HepG2 (cell line): ENCODE measurements around the gene CNP. TPM values are rescaled to one million over a fixed set of nuclear protein-coding genes. Genes with fewer than 3 reads are reported as not detected.

Source experiments
- ARHGAP35 ChIP-seq: sonication (generic); formaldehyde crosslinking; IDR thresholded peaks from 2 replicates; pipeline ENCODE4 v1.9.0; 2022; ENCODE audit warnings: mild to moderate bottlenecking, inconsistent platforms, moderate library complexity, missing genetic modification reagents, borderline replicate concordance
- ASH2L ChIP-seq: fragments of 300-600, 200-600 bp; sonication (generic); IDR thresholded peaks from 2 replicates; pipeline ENCODE4 v1.7.0; 2017; ENCODE audit warnings: low read depth, mild to moderate bottlenecking, moderate library complexity, mixed read lengths, low read length; ENCODE audit not compliant: insufficient read length
- ETV6 ChIP-seq: sonication (generic); formaldehyde crosslinking; conservative IDR thresholded peaks from 2 replicates; pipeline ENCODE4 v1.4.0; 2020; ENCODE audit warnings: missing genetic modification reagents
- FOSL1 ChIP-seq: sonication (generic); formaldehyde crosslinking; IDR thresholded peaks from 2 replicates; pipeline ENCODE4 v1.9.0; 2021; ENCODE audit warnings: missing genetic modification reagents, borderline replicate concordance
- HES4 ChIP-seq: sonication (generic); formaldehyde crosslinking; IDR thresholded peaks from 2 replicates; pipeline ENCODE4 v1.9.0; 2021; ENCODE audit warnings: mild to moderate bottlenecking, missing genetic modification reagents, borderline replicate concordance
- MTF1 ChIP-seq: sonication (generic); formaldehyde crosslinking; IDR thresholded peaks from 2 replicates; pipeline ENCODE4 v1.5.0; 2020; ENCODE audit warnings: missing genetic modification reagents
- MXI1 ChIP-seq: IDR thresholded peaks from 3 replicates; pipeline ENCODE4 v1.6.1; 2012; ENCODE audit warnings: low read depth, low read length, inconsistent platforms, borderline replicate concordance
- NFKBIZ ChIP-seq: IDR thresholded peaks from 2 replicates; pipeline ENCODE4 v1.6.1; 2018; ENCODE audit warnings: missing genetic modification reagents, missing compliant biosample characterization
- RELA ChIP-seq: sonication (generic); formaldehyde crosslinking; IDR thresholded peaks from 2 replicates; pipeline ENCODE4 v1.4.0; 2020; ENCODE audit warnings: missing genetic modification reagents
- ZNF17 ChIP-seq: sonication (generic); formaldehyde crosslinking; IDR thresholded peaks from 2 replicates; pipeline ENCODE4 v1.5.0; 2020; ENCODE audit warnings: mild to moderate bottlenecking, missing genetic modification reagents
- polyA plus RNA-seq, 8 experiments: library from polyadenylated mRNA; depleted of rRNA in 3 of 8; stranded (reverse) in 7 of 8; unstranded in 1 of 8; fragments of >200 nt; fragmentation: Illumina TruSeq in 4 of 8; extraction: Trizol in 4 of 8; gene quantifications; 2 replicates each; pipeline versions ENCODE4 v1.2.1 to v1.2.3, GENCODE V29; 2011 to 2016; ENCODE audit warnings: low read depth in 4 of 8, missing spikeins in 1 of 8, mixed read lengths in 1 of 8; ENCODE audit not compliant: insufficient read depth in 1 of 8
- total RNA-seq, 5 experiments: library from RNA; depleted of rRNA; stranded (reverse); fragments of >200 nt; fragmentation: Illumina TruSeq; extraction: Trizol; gene quantifications; 2 replicates each; pipeline ENCODE4 v1.2.3, GENCODE V29; 2016; ENCODE audit warnings: low read depth in 1 of 5
- TF ChIP-seq, protein P1 (sequence below): sonication (generic); formaldehyde crosslinking; IDR thresholded peaks from 2 replicates; pipeline ENCODE4 v1.8.0; 2022; ENCODE audit warnings: missing genetic modification reagents, mild to moderate bottlenecking, borderline replicate concordance
- TF ChIP-seq, protein P2 (sequence below): IDR thresholded peaks from 2 replicates; pipeline ENCODE4 v1.6.1; 2018; ENCODE audit warnings: missing genetic modification reagents
- TF ChIP-seq, protein P3 (sequence below): sonication (generic); formaldehyde crosslinking; IDR thresholded peaks from 2 replicates; pipeline ENCODE4 v1.4.0; 2020; ENCODE audit warnings: mild to moderate bottlenecking, missing genetic modification reagents
- TF ChIP-seq, protein P4 (sequence below): sonication (generic); formaldehyde crosslinking; IDR thresholded peaks from 2 replicates; pipeline ENCODE4 v1.8.1; 2023; ENCODE audit warnings: mild to moderate bottlenecking, moderate library complexity, missing genetic modification reagents
- TF ChIP-seq, protein P5 (sequence below): sonication (generic); formaldehyde crosslinking; IDR thresholded peaks from 2 replicates; pipeline ENCODE4 v1.4.0; 2020; ENCODE audit warnings: missing genetic modification reagents, mild to moderate bottlenecking, borderline replicate concordance
- TF ChIP-seq, protein P6 (sequence below): sonication (generic); formaldehyde crosslinking; IDR thresholded peaks from 2 replicates; pipeline ENCODE4 v1.5.1; 2020; ENCODE audit warnings: mild to moderate bottlenecking, missing genetic modification reagents, moderate library complexity

Gene CNP
- total and polyA plus RNA-seq, 2 of the 13 experiments (the other 11 are each of a cell fraction or from before 2014, with no cell fraction given), result 97.2 to 161 TPM

DNA sequence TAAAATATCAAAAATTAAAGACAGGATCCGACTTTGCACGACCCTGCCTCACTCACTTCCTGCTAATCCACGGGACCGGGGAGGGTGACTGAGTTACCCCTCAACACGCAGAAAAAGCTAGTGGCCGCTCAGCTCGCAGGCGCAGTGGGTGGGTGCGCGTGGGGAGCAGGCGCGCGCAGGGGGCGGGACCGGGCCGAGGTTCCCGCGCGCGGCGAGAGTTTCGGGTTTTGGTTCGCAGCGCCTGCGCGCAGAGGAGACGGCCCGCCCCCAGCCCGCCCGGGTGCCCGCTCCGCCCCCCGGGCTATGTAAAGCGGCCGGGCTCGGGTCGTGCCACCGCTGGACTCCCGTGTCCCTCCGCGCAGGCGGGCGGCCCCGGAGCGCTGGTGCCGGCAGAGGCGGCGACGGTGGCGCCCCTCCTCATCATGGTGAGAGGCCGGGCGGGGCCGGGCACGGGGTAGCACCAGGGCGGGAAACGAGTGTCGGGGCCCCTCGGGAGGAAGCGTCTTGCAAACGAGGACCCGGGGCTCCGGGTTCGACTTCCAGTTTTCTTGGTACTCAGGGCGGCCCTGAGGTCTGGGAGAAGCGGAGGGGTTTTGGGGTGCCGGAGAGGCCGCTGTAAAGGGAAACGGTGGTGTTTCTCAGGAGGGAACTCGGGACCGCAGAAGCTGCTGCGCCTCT is at the start of gene CNP (continued):
- TF ChIP-seq, protein P1, sequence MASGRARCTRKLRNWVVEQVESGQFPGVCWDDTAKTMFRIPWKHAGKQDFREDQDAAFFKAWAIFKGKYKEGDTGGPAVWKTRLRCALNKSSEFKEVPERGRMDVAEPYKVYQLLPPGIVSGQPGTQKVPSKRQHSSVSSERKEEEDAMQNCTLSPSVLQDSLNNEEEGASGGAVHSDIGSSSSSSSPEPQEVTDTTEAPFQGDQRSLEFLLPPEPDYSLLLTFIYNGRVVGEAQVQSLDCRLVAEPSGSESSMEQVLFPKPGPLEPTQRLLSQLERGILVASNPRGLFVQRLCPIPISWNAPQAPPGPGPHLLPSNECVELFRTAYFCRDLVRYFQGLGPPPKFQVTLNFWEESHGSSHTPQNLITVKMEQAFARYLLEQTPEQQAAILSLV, result peak; percentile 99; the same call in 1 of the 2 replicates
- TF ChIP-seq, protein P2, sequence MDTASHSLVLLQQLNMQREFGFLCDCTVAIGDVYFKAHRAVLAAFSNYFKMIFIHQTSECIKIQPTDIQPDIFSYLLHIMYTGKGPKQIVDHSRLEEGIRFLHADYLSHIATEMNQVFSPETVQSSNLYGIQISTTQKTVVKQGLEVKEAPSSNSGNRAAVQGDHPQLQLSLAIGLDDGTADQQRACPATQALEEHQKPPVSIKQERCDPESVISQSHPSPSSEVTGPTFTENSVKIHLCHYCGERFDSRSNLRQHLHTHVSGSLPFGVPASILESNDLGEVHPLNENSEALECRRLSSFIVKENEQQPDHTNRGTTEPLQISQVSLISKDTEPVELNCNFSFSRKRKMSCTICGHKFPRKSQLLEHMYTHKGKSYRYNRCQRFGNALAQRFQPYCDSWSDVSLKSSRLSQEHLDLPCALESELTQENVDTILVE (CRISPR knock-in tag), result peak; percentile 71; the same call in 1 of the 2 replicates
- peak; percentile 84 for TF ChIP-seq ASH2L
- TF ChIP-seq NFKBIZ (CRISPR knock-in tag), result peak; percentile 46
- TF ChIP-seq ARHGAP35 (CRISPR knock-in tag), result peak; percentile 87; the same call in 1 of the 2 replicates
- TF ChIP-seq MTF1 (CRISPR knock-in tag), result no peak
- TF ChIP-seq RELA (CRISPR knock-in tag), result peak; percentile 91; the same call in 1 of the 2 replicates
- TF ChIP-seq, protein P3, sequence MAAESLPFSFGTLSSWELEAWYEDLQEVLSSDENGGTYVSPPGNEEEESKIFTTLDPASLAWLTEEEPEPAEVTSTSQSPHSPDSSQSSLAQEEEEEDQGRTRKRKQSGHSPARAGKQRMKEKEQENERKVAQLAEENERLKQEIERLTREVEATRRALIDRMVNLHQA (CRISPR knock-in tag), result no peak
- TF ChIP-seq FOSL1, result peak; percentile 31; the same call in 1 of the 2 replicates
- no peak for TF ChIP-seq ETV6 (CRISPR knock-in tag)
- TF ChIP-seq ZNF17 (CRISPR knock-in tag), result no peak
- TF ChIP-seq HES4 (CRISPR knock-in tag), result peak; percentile 92
- TF ChIP-seq, protein P4, sequence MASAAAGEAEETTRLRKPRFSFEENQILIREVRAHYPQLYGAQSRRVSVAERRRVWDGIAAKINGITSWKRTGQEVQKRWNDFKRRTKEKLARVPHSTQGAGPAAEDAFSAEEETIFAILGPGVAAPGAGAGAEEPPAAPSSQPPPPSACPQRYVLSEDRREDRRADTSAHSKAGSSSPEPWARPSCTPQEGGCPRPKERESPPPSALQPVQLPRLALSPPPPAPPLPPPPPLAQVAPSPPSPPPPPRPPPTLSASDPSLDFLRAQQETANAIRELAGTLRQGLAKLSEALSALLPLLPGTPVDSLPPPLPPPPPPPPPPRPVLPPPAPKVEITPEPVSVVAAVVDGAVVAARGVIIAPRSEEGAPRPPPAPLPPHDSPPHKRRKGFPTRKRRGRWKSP, result peak; percentile 83
- TF ChIP-seq, protein P5, sequence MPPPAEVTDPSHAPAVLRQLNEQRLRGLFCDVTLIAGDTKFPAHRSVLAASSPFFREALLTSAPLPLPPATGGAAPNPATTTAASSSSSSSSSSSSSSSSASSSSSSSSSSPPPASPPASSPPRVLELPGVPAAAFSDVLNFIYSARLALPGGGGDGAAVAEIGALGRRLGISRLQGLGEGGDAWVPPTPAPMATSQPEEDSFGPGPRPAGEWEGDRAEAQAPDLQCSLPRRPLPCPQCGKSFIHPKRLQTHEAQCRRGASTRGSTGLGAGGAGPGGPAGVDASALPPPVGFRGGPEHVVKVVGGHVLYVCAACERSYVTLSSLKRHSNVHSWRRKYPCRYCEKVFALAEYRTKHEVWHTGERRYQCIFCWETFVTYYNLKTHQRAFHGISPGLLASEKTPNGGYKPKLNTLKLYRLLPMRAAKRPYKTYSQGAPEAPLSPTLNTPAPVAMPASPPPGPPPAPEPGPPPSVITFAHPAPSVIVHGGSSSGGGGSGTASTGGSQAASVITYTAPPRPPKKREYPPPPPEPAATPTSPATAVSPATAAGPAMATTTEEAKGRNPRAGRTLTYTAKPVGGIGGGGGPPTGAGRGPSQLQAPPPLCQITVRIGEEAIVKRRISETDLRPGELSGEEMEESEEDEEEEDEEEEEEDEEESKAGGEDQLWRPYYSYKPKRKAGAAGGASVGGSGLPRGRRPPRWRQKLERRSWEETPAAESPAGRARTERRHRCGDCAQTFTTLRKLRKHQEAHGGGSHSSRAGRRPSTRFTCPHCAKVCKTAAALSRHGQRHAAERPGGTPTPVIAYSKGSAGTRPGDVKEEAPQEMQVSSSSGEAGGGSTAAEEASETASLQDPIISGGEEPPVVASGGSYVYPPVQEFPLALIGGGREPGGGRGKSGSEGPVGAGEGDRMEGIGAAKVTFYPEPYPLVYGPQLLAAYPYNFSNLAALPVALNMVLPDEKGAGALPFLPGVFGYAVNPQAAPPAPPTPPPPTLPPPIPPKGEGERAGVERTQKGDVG, result no peak
- TF ChIP-seq, protein P6, sequence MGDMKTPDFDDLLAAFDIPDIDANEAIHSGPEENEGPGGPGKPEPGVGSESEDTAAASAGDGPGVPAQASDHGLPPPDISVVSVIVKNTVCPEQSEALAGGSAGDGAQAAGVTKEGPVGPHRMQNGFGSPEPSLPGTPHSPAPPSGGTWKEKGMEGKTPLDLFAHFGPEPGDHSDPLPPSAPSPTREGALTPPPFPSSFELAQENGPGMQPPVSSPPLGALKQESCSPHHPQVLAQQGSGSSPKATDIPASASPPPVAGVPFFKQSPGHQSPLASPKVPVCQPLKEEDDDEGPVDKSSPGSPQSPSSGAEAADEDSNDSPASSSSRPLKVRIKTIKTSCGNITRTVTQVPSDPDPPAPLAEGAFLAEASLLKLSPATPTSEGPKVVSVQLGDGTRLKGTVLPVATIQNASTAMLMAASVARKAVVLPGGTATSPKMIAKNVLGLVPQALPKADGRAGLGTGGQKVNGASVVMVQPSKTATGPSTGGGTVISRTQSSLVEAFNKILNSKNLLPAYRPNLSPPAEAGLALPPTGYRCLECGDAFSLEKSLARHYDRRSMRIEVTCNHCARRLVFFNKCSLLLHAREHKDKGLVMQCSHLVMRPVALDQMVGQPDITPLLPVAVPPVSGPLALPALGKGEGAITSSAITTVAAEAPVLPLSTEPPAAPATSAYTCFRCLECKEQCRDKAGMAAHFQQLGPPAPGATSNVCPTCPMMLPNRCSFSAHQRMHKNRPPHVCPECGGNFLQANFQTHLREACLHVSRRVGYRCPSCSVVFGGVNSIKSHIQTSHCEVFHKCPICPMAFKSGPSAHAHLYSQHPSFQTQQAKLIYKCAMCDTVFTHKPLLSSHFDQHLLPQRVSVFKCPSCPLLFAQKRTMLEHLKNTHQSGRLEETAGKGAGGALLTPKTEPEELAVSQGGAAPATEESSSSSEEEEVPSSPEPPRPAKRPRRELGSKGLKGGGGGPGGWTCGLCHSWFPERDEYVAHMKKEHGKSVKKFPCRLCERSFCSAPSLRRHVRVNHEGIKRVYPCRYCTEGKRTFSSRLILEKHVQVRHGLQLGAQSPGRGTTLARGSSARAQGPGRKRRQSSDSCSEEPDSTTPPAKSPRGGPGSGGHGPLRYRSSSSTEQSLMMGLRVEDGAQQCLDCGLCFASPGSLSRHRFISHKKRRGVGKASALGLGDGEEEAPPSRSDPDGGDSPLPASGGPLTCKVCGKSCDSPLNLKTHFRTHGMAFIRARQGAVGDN (CRISPR knock-in tag), result peak; percentile 83
- peak; percentile 48; the same call in 1 of the 3 replicates for TF ChIP-seq MXI1
